Fibroblast of lung (primary cell): ENCODE measurements around the gene CDK1. TPM values are rescaled to one million over a fixed set of nuclear protein-coding genes. Genes with fewer than 3 reads are reported as not detected.

Experiments
- DNase-seq, 2 donors: peaks; one replicate each; pipeline versions ENCODE4 v3.0.0 to v3.0.0-alpha.2; 2010; ENCODE audit warnings: low read depth in 2 of 2
- H2AFZ ChIP-seq: 2 replicates; pipeline ENCODE4 v1.5.1; 2012; ENCODE audit warnings: low read length, control low read depth, inconsistent platforms
- H3K27ac ChIP-seq: 2 replicates; pipeline ENCODE4 v1.5.1; 2011; ENCODE audit warnings: low read length, control low read depth; ENCODE audit not compliant: insufficient read depth
- H3K27me3 ChIP-seq: 2 replicates; pipeline ENCODE4 v1.5.1; 2011; ENCODE audit warnings: mild to moderate bottlenecking, low read length; ENCODE audit not compliant: control insufficient read depth, insufficient read depth
- H3K36me3 ChIP-seq: 2 replicates; pipeline ENCODE4 v1.5.1; 2011; ENCODE audit warnings: low read length; ENCODE audit not compliant: control insufficient read depth, insufficient read depth
- H3K4me1 ChIP-seq: 2 replicates; pipeline ENCODE4 v1.5.1; 2011; ENCODE audit warnings: low read length; ENCODE audit not compliant: control insufficient read depth, insufficient read depth; ENCODE audit errors: extremely low read depth
- H3K4me2 ChIP-seq: 2 replicates; pipeline ENCODE4 v1.5.1; 2011; ENCODE audit warnings: low read length, control low read depth; ENCODE audit not compliant: insufficient read depth; ENCODE audit errors: extremely low read depth
- H3K4me3 ChIP-seq, 4 experiments: fragments of 200-600 bp in 1 of 4; sonication (generic) in 1 of 4; replicated peaks in 1 of 4; 2 replicates each; pipeline ENCODE4 v1.5.1; 2011 to 2016; ENCODE audit warnings: low read length in 4 of 4, low read depth in 3 of 4, mild to moderate bottlenecking in 3 of 4, control low read depth in 2 of 4, inconsistent platforms in 1 of 4, mixed read lengths in 1 of 4; ENCODE audit not compliant: insufficient read depth in 1 of 4; ENCODE audit errors: control extremely low read depth in 1 of 4
- H3K79me2 ChIP-seq: 2 replicates; pipeline ENCODE4 v1.5.1; 2012; ENCODE audit warnings: mild to moderate bottlenecking, low read length, inconsistent platforms; ENCODE audit not compliant: control insufficient read depth, insufficient read depth
- H3K9ac ChIP-seq: 2 replicates; pipeline ENCODE4 v1.5.1; 2011; ENCODE audit warnings: mild to moderate bottlenecking, low read length, control low read depth; ENCODE audit not compliant: insufficient read depth
- H3K9me3 ChIP-seq: 2 replicates; pipeline ENCODE4 v1.5.1; 2012; ENCODE audit warnings: low read depth, low read length; ENCODE audit not compliant: control insufficient read depth, insufficient read depth
- H4K20me1 ChIP-seq: 2 replicates; pipeline ENCODE4 v1.5.1; 2011; ENCODE audit warnings: low read length; ENCODE audit not compliant: control insufficient read depth, insufficient read depth; ENCODE audit errors: extremely low read depth
- CTCF ChIP-seq, 2 donors: IDR thresholded peaks in 1 of 2; conservative IDR thresholded peaks in 1 of 2; 1 replicate in 1 of 2; 2 replicates in 1 of 2; pipeline ENCODE4 v1.5.1; 2011 to 2012; ENCODE audit warnings: low read length in 2 of 2, control low read depth in 1 of 2, inconsistent platforms in 1 of 2, low read depth in 1 of 2, mild to moderate bottlenecking in 1 of 2
- EZH2 ChIP-seq: IDR thresholded peaks from 2 replicates; pipeline ENCODE4 v1.5.1; 2012; ENCODE audit warnings: low read length, control low read depth, mild to moderate bottlenecking; ENCODE audit errors: missing control alignments
- polyA plus RNA-seq, 2 donors: library from polyadenylated mRNA; depleted of rRNA in 1 of 2; stranded (reverse) in 1 of 2; unstranded in 1 of 2; fragments of >200 nt; gene quantifications; 2 replicates each; pipeline ENCODE4 v1.2.1, GENCODE V29; 2011 to 2012; ENCODE audit warnings: missing spikeins in 1 of 2
- total RNA-seq: library from RNA; depleted of rRNA; stranded (reverse); fragments of >200 nt; gene quantifications from 2 replicates; pipeline ENCODE4 v1.2.1, GENCODE V29; 2014

CDK1 gene
- total and polyA plus RNA-seq, 2 donors (not counting 1 experiment from before 2014, with no cell fraction given), result 13.9 to 14.8 TPM

DNA sequence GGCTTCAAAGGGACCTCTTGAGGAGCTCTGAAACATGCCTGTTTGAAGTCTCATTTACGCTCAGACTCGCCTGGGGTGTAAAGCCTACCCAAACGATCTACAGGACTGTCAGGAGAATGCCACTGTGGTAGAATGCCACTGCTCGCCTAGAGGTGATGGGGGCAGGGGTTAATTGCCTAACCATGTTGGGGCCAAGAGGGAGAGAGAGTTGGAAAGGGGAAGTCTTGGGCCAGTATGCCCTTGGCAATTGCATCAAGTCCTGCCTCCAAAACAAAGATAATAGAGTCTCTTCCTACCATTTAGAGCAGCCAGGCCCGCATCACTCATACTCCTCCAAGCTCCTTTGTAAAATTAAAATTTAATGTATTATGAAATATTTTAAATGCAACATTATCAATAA, 25.2 kb downstream of the CDK1 start:
- H3K27me3 ChIP-seq, result no peaks in the 10 kb centered on the region
- TF ChIP-seq EZH2, result no peak
- no peak for TF ChIP-seq CTCF (conservative IDR thresholded peaks at IDR 0.05 in 1 of 2, IDR thresholded peaks at IDR 0.05 in 1 of 2; ENCODE audit: low read depth in 1 of 2, low read length in 2 of 2)

DNA sequence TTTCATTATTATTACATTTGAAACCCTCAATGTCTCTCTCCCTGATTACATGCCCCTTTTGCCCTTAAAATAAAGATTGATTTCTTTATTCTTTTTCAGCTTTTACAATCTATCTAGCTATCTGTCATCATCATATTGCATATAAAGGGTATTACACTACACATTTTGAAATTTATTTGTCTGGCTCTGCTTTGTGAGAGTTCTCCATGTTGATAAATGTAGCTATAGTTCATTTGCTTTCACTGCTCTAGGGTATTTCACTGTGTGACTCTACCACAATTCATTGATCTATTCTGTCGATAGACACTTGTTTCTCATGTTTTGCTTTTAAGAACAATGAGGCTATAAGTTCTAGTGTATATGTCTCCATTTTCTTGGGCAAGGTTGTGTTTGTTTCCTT, 25.6 kb downstream of the CDK1 start:
- Histone ChIP-seq H3K27me3 (no peaks in the 10 kb centered on the region), H3K9ac (no peak overlapping the region), H3K36me3 (no peaks in the 10 kb centered on the region), H3K4me1 (peaks cover 4% of the 10 kb centered on the region), H3K79me2 (no peaks in the 10 kb centered on the region), H4K20me1 (no peaks in the 10 kb centered on the region), H3K9me3 (no peaks in the 10 kb centered on the region), H2AFZ (no peak overlapping the region), H3K4me2 (no peak overlapping the region), H3K27ac (no peak overlapping the region), H3K4me3 (no peak overlapping the region)
- no peak for TF ChIP-seq CTCF (conservative IDR thresholded peaks at IDR 0.05 in 1 of 2, IDR thresholded peaks at IDR 0.05 in 1 of 2; ENCODE audit: low read depth in 1 of 2, low read length in 2 of 2)
- TF ChIP-seq EZH2, result no peak
- no peak for DNase-seq

More for the DNA sequence above, 25.2 kb downstream of the CDK1 start:
- Histone ChIP-seq H3K9ac (no peak overlapping the region), H3K4me1 (peaks cover 4% of the 10 kb centered on the region), H3K36me3 (no peaks in the 10 kb centered on the region), H3K9me3 (no peaks in the 10 kb centered on the region), H3K27ac (no peak overlapping the region), H3K4me3 (no peak overlapping the region), H3K4me2 (no peak overlapping the region), H4K20me1 (no peaks in the 10 kb centered on the region), H2AFZ (no peak overlapping the region), H3K79me2 (no peaks in the 10 kb centered on the region)
- DNase-seq, result no peak

- no peak overlapping the region for H2AFZ ChIP-seq
- H3K9ac ChIP-seq, result no peak overlapping the region
- no peaks in the 10 kb centered on the region for H3K9me3 ChIP-seq
- peak in 1 of 2 donors; percentile 50 for DNase-seq
- H3K27ac ChIP-seq, result no peak overlapping the region
- TF ChIP-seq CTCF (conservative IDR thresholded peaks at IDR 0.05 in 1 of 2, IDR thresholded peaks at IDR 0.05 in 1 of 2; ENCODE audit: low read depth in 1 of 2, low read length in 2 of 2) (no peak), EZH2 (no peak)
- H3K79me2 ChIP-seq, result no peaks in the 10 kb centered on the region
- no peaks in the 10 kb centered on the region for H3K36me3 ChIP-seq
- H3K4me1 ChIP-seq, result no peaks in the 10 kb centered on the region
- H4K20me1 ChIP-seq, result no peaks in the 10 kb centered on the region
- no peak overlapping the region for H3K4me2 ChIP-seq
- H3K27me3 ChIP-seq, result no peaks in the 10 kb centered on the region
- no peak overlapping the region for H3K4me3 ChIP-seq
Measured at GRCh38 chr10:60806921-60807320, 28.6 kb downstream of the CDK1 start.
